Muscle of leg (tissue), 11 donors: ENCODE data around the gene FMNL2. TPM values are rescaled to one million over a fixed set of nuclear protein-coding genes. Genes with fewer than 3 reads are reported as not detected.

Source experiments
- DNase-seq: peaks from one replicate; pipeline ENCODE4 v3.0.0; 2013
- H3K27ac ChIP-seq: one replicate; pipeline ENCODE4 v1.5.1; 2013; ENCODE audit warnings: mild to moderate bottlenecking, low read length, control low read depth
- H3K27me3 ChIP-seq: one replicate; pipeline ENCODE4 v1.6.1; 2013; ENCODE audit warnings: low read length; ENCODE audit not compliant: control insufficient read depth, insufficient read depth
- H3K36me3 ChIP-seq: one replicate; pipeline ENCODE4 v1.6.1; 2013; ENCODE audit warnings: low read length; ENCODE audit not compliant: control insufficient read depth, insufficient read depth
- H3K4me1 ChIP-seq: one replicate; pipeline ENCODE4 v1.6.1; 2013; ENCODE audit warnings: low read length; ENCODE audit not compliant: control insufficient read depth, insufficient read depth
- H3K4me3 ChIP-seq: one replicate; pipeline ENCODE4 v1.5.1; 2013; ENCODE audit warnings: low read length, control low read depth
- H3K9me3 ChIP-seq: replicated peaks from 2 replicates; pipeline ENCODE4 v1.6.1; 2013; ENCODE audit warnings: low read depth, low read length; ENCODE audit not compliant: control insufficient read depth
- WGBS: methylation state at CpG from one replicate; pipeline ENCODE4 v1.1.5; 2013; ENCODE audit warnings: missing lambda C conversion rate; ENCODE audit not compliant: insufficient coverage; 5-methylcytosine and 5-hydroxymethylcytosine counted together
- polyA plus RNA-seq, 8 donors: library from polyadenylated mRNA; unstranded; fragments of 120-200 nt; gene quantifications; one replicate each; pipeline versions ENCODE4 v1.2.1 to v1.2.3, GENCODE V29; 2013; ENCODE audit warnings: inconsistent platforms in 1 of 8, low replicate concordance in 1 of 8; ENCODE audit not compliant: insufficient read length in 8 of 8, insufficient read depth in 1 of 8
- total RNA-seq: library from RNA; stranded (reverse); fragments of 120-200 nt; gene quantifications from one replicate; pipeline ENCODE4 v1.2.4, GENCODE V29; 2013

The FMNL2 gene
- total and polyA plus RNA-seq, 9 donors: 21.5 to 36.1 (median 24.1) TPM

DNA sequence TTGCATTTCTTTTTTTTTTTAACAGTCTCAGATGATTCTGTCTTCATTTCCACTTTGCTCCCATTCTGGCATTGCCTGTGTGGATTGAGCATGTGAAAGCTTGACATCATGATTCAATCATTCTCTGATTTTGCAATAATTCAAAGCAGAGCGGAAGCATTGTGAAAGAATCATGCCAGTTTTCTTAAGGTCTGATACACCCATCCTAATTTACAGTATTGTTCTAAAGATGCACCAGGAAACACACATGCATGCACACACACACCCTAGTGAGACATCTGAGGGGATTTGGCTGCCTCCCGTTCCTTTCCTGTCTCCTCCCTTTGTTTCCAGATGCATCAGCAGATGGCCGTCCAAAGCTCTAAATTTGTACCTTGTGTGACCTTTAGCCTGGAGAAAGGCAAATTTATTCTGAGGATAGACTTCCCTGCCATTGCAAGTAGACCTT, 97.3 kb downstream of the FMNL2 start:
- peak; percentile 93 for DNase-seq
- Histone ChIP-seq H3K4me1 (peaks cover 16% of the 10 kb centered on the region), H3K36me3 (no peaks in the 10 kb centered on the region), H3K4me3 (no peak overlapping the region), H3K9me3 (no peaks in the 10 kb centered on the region), H3K27me3 (no peaks in the 10 kb centered on the region), H3K27ac (peak overlapping the region; percentile 18)
- 0% methylated on average over 1 of the region's 3 CpGs for WGBS

DNA sequence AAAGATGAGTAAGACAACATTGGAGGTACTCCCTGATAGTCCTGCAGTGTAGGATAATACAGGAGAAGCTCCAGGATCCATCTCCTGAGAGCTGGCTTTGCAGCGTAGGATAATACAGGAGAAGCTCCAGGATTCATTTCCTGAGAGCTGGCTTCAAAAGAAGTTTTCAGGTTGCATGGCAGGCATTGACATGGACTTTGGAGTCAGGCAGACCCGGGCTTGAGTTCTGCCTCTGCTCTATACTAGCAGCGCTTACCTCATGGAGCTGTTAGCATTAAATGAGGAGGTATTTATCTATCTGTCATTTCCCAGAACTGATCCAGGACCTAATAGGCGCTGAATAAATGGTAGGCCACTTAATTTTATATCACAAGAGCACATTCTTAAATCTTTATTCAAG, 97.8 kb downstream of the FMNL2 start:
- Histone ChIP-seq H3K9me3 (no peaks in the 10 kb centered on the region), H3K4me1 (peaks cover 16% of the 10 kb centered on the region), H3K27ac (peak overlapping the region; percentile 18), H3K36me3 (no peaks in the 10 kb centered on the region), H3K27me3 (no peaks in the 10 kb centered on the region), H3K4me3 (no peak overlapping the region)
- no peak for DNase-seq
- 38% methylated on average over 1 of the region's 4 CpGs for WGBS

DNA sequence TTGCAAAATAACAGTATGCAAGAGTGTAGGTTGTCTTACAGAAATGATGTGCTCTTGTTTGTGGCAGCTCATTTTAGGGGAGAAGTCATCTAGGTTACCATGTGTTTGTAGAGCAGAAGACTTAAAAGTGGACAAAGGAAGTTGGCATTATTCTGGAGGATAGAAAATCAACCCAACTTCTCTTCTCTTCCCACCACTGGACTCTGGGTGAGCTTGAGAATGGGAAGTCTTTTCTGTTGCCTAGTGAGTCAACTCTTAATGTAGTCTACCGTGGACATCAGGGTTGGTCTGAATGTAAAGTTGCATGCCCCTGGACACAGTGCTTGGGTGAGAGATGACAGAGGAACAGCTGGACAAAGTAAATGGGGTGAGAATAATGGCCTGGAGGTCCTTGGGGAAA, 98.3 kb downstream of the FMNL2 start:
- no peak for DNase-seq
- Histone ChIP-seq H3K9me3 (no peaks in the 10 kb centered on the region), H3K4me3 (no peak overlapping the region), H3K4me1 (peaks cover 18% of the 10 kb centered on the region), H3K27me3 (no peaks in the 10 kb centered on the region), H3K27ac (no peak overlapping the region), H3K36me3 (no peaks in the 10 kb centered on the region)
- 29% methylated on average over 1 of the region's 1 CpG for WGBS

DNA sequence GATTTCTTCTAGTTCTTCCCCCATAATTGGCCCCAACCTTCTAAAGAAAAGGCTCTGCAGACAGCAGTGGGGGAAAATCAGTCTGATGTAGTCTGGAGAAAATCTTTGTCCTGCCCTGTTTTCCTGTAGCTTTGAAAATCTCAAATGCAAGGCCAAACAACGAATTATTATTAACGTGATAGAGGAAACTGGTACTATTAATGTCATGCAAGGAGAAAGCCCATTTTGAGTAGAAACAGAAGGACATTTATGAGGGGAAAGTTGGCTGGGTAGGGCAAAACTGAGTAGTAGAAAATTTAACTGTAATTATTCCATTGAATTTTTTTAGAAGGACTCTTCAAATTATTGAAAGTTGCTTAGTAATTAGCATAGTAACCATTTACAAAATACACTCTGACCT, 98.8 kb downstream of the FMNL2 start:
- no peak overlapping the region for H3K4me3 ChIP-seq

DNA sequence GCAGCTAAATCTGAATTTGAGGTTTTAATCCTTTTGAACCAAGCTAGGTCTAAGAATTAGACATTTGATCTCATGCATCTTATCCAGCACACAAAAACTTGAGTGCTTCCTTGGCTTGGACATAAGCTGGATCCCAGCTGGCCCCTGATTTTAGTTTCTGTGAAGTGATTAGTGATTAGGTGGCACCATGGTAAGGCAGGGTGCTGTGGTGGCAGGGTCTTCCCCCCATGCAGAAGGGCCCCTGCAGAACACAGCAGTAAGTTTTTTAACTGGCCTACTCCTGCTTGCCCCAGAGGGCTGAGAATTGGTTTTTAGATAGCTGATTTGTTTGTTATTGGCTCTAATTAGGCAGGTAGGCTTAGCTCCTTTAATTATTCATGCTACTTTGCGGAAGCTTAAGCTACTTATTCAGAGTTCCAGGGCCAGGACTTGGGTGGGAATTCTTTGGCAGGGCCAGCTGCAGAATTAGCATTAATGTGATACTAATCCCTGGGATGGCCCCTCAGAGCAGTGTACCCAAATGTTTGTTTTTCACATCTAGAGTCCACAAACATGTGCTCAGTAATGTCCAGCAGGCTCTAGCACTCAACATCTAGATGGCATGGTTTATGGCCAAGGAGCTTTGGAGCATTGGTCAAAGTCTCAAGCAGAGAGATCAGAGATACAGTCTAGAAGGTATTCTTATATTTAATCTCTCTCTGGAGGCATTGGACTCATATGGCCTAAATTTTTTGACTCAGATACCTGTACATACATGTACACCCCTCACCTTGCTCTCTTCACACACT, 99.6 kb downstream of the FMNL2 start:
- Histone ChIP-seq H3K4me1 (peaks cover 19% of the 10 kb centered on the region), H3K27ac (no peak overlapping the region), H3K36me3 (no peaks in the 10 kb centered on the region), H3K27me3 (no peaks in the 10 kb centered on the region), H3K4me3 (no peak overlapping the region), H3K9me3 (no peaks in the 10 kb centered on the region)
- no peak for DNase-seq
- WGBS: no CpG with 5 or more reads among the region's 1 CpG

More for the DNA sequence above, 98.8 kb downstream of the FMNL2 start:
- Histone ChIP-seq H3K4me1 (peaks cover 19% of the 10 kb centered on the region), H3K27ac (no peak overlapping the region), H3K9me3 (no peaks in the 10 kb centered on the region), H3K27me3 (no peaks in the 10 kb centered on the region), H3K36me3 (no peaks in the 10 kb centered on the region)
- no peak for DNase-seq
- WGBS: no CpG with 5 or more reads among the region's 2 CpGs

DNA sequence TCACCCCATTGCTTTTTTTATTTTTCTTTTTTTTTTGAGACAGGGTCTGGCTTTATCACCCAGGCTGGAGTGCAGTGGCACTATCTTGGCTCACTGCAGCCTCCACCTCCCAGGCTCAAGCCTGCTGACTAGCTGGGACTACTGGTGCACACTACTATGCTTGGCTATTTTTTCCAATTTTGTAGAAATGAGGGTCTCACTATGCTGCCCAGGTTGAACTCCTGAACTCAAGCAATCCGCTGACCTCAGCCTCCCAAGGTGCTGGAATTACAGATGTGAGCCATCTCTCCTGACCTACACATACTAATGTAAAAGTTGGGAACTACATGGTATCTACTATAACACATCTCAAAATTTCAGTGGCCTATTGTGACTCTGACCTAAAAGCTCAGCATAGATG, 101.2 kb downstream of the FMNL2 start:
- no peaks in the 10 kb centered on the region for H3K9me3 ChIP-seq
- peaks cover 19% of the 10 kb centered on the region for H3K4me1 ChIP-seq
- no CpG with 5 or more reads among the region's 1 CpG for WGBS
- DNase-seq: no peak
- H3K36me3 ChIP-seq: no peaks in the 10 kb centered on the region
- H3K27ac ChIP-seq: no peak overlapping the region
- no peaks in the 10 kb centered on the region for H3K27me3 ChIP-seq
- no peak overlapping the region for H3K4me3 ChIP-seq

DNA sequence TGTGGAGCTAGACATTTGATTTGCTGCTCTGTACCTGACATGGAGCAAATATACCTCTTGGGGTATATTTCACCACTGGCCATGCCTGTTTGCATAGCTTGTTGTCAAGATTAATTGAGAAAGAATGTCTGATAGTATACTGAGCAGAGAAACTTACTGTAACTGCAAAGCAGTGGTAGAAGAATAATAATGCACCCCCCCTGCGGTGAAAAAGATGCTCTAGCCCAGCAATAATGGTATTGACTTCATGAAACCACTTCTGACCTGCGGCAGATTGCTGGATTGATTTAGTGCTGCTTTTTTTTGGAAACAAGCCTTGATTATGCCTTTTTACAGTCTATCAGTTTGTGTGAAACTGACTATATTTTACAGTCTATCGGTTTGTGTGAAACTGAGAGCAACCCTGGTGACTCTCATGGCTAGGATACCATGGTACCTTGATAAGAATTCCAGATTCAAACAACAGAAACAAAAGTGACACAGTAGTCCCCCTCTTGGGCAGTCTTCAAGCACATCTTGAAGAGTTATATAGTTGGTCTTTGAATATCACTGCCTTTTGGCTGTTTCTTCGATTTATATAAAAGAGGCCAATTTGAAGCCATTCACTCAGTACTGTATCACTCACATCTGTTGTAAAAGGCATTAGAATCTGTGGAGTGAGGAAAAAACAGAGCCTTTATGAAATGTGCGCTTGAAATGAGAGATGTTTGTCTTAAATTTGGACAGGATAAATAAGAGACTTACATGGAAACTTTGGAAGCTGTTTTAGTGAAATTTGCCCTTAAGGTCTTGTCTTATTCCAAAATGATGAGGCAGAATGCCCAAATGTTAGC, 102.5 kb downstream of the FMNL2 start:
- Histone ChIP-seq H3K27ac (no peak overlapping the region), H3K9me3 (no peaks in the 10 kb centered on the region), H3K4me1 (peaks cover 12% of the 10 kb centered on the region), H3K27me3 (no peaks in the 10 kb centered on the region), H3K36me3 (no peaks in the 10 kb centered on the region), H3K4me3 (no peak overlapping the region)
- no CpG with 5 or more reads among the region's 5 CpGs for WGBS
- peak; percentile 51 for DNase-seq

DNA sequence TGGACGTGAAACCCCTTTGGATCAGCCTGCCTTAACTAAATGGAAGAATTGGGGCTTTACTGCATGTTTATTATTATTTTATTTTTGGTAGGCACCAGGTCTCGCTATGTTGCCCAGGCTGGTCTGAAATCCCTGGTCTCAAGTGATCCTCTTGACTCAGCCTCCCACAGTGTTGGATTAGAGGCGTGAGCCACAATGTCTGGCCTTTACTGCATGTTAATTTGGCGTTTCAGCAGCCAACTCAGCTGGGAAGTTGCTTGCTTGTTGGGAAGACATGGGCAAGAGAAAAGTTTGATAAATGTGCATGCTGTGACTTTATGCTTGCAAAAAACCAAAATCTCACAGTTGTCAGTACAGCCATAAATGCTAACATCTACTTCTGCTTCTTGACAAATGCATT, 105.1 kb downstream of the FMNL2 start:
- no peaks in the 10 kb centered on the region for H3K9me3 ChIP-seq
- no peaks in the 10 kb centered on the region for H3K27me3 ChIP-seq
- H3K4me1 ChIP-seq: peaks cover 7% of the 10 kb centered on the region
- no peak overlapping the region for H3K4me3 ChIP-seq
- no peak overlapping the region for H3K27ac ChIP-seq
- WGBS: no CpG with 5 or more reads among the region's 4 CpGs
- no peaks in the 10 kb centered on the region for H3K36me3 ChIP-seq
- DNase-seq: no peak

DNA sequence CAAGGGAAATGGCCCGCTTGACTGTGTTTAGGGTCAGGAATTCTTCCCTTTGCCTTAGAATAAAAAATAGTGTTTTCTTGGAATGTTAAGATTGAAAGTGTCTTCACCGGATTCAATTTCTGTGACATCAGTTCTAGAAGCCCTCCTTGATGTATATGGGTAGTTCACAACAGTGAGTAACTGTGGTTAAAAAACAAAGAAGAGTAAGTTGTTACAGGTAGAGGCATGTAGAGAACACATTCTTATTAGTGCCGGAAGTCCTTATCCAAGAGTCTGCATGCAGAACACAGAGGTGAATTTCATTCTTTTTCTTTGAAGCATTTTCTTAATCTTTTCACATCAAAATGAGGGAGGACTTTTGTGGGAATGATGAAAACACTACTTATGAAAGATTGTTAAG, 105.5 kb downstream of the FMNL2 start:
- no peaks in the 10 kb centered on the region for H3K9me3 ChIP-seq
- DNase-seq: no peak
- WGBS: 90% methylated on average over 2 of the region's 3 CpGs
- no peaks in the 10 kb centered on the region for H3K27me3 ChIP-seq
- no peak overlapping the region for H3K4me3 ChIP-seq
- no peak overlapping the region for H3K27ac ChIP-seq
- H3K4me1 ChIP-seq: peaks cover 7% of the 10 kb centered on the region
- no peaks in the 10 kb centered on the region for H3K36me3 ChIP-seq

DNA sequence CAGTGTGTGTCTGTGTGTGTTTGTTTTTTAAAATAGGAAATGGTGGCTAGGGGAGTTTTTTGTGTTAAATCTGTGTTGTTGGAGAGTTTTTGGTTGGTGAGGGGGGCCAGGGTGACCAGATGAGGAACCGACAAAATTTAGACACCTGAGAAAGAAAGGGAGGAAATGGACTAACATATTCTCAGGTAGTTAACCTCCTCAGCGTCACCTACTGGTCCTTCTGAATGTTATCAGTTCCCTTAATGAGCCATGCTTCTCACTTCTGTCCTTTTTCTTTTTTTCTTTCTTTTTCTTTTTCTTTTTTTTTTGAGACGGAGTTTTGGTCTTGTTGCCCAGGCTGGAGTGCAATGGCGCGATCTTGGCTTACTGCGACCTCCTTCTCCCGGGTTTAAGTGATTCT, 107.0 kb downstream of the FMNL2 start:
- Histone ChIP-seq H3K4me1 (peaks cover 9% of the 10 kb centered on the region), H3K27me3 (no peaks in the 10 kb centered on the region), H3K27ac (no peak overlapping the region), H3K9me3 (no peaks in the 10 kb centered on the region), H3K36me3 (no peaks in the 10 kb centered on the region), H3K4me3 (no peak overlapping the region)
- DNase-seq: no peak
- 78% methylated on average over 1 of the region's 7 CpGs for WGBS
